Measurements from ENCODE around the gene SERPIND1.
"Not testable (repeated sequence)": the region's sequence is repeated elsewhere in the genome, so short reads cannot be mapped to it uniquely, and the experiment has no call there.

Gene SERPIND1

GRCh38 chr22:20773793-20774212 is at the start of gene SERPIND1:
Gene SERPIND1, plus strand, starts transcription at chr22:20774113. Its CDS starts 5,200 bp downstream, at chr22:20779313.
- no peak for DNase-seq

- no peak for DNase-seq
These were observed 49.0 kb upstream of the SERPIND1 start for GRCh38 chr22:20724676-20725454.

GRCh38 chr22:20725987-20726558 is 47.8 kb upstream of the SERPIND1 start:
- DNase-seq: no peak

- no peak for DNase-seq
These were observed 46.5 kb upstream of the SERPIND1 start for GRCh38 chr22:20727118-20728015.

GRCh38 chr22:20728523-20729190 is 45.3 kb upstream of the SERPIND1 start:
- no peak for DNase-seq

GRCh38 chr22:20729194-20729593 is 44.7 kb upstream of the SERPIND1 start:
- no peak for DNase-seq

- DNase-seq: not testable (repeated sequence)
These were observed 41.5 kb upstream of the SERPIND1 start for GRCh38 chr22:20732431-20732830.

GRCh38 chr22:20735356-20736162 is 38.4 kb upstream of the SERPIND1 start:
- not testable (repeated sequence) for DNase-seq

GRCh38 chr22:20736891-20737290 is 37.0 kb upstream of the SERPIND1 start:
- DNase-seq: not testable (repeated sequence)

GRCh38 chr22:20738394-20739089 is 35.4 kb upstream of the SERPIND1 start:
- DNase-seq: no peak

- DNase-seq: no peak
These were observed 33.5 kb upstream of the SERPIND1 start for GRCh38 chr22:20740222-20740951.

- no peak for DNase-seq
These were observed 32.8 kb upstream of the SERPIND1 start for GRCh38 chr22:20741008-20741633.

GRCh38 chr22:20741634-20742581 is 32.0 kb upstream of the SERPIND1 start:
- DNase-seq: no peak

- DNase-seq: no peak
These were observed 31.1 kb upstream of the SERPIND1 start for GRCh38 chr22:20742764-20743163.

GRCh38 chr22:20744456-20744855 is 29.5 kb upstream of the SERPIND1 start:
- DNase-seq: no peak

- DNase-seq: no peak
These were observed 28.8 kb upstream of the SERPIND1 start for GRCh38 chr22:20745119-20745518.

GRCh38 chr22:20746431-20747189 is 27.3 kb upstream of the SERPIND1 start:
- no peak for DNase-seq

GRCh38 chr22:20747223-20747622 is 26.7 kb upstream of the SERPIND1 start:
- no peak for DNase-seq

Measured in NCI-H1436 (cell line).